Transverse colon (tissue), 4 donors: ENCODE results near the gene IGSF21. TPM values are rescaled to one million over a fixed set of nuclear protein-coding genes. Genes with fewer than 3 reads are reported as not detected.

ENCODE experiments used
- DNase-seq: peaks from one replicate; pipeline ENCODE4 v3.0.0-alpha.2; 2019
- H3K27ac ChIP-seq, 4 donors: fragments of 200-600 bp; sonication (generic); 2 replicates each; pipeline ENCODE4 v1.5.1; 2016 to 2018; ENCODE audit warnings: inconsistent platforms in 4 of 4
- H3K27me3 ChIP-seq: fragments of 200-600 bp; sonication (generic); 2 replicates; pipeline ENCODE4 v1.5.1; 2017; ENCODE audit warnings: inconsistent platforms
- H3K36me3 ChIP-seq, 4 donors: fragments of 200-600 bp; sonication (generic); 2 replicates each; pipeline ENCODE4 v1.5.1; 2017 to 2019; ENCODE audit warnings: inconsistent platforms in 4 of 4
- H3K4me1 ChIP-seq, 4 donors: fragments of 200-600 bp; sonication (generic); 2 replicates each; pipeline ENCODE4 v1.5.1; 2017 to 2020; ENCODE audit warnings: inconsistent platforms in 4 of 4
- H3K4me3 ChIP-seq, 4 donors: fragments of 200-600 bp; sonication (generic); 1 replicate in 1 of 4; 2 replicates in 3 of 4; pipeline versions ENCODE4 v1.5.1 to v1.6.1; 2017 to 2019; ENCODE audit warnings: inconsistent platforms in 4 of 4
- H3K9me3 ChIP-seq, 2 donors: fragments of 200-600 bp; sonication (generic); 2 replicates each; pipeline ENCODE4 v1.5.1; 2017 to 2019; ENCODE audit warnings: inconsistent platforms in 2 of 2
- EP300 ChIP-seq: sonication (generic); formaldehyde crosslinking; IDR thresholded peaks from one replicate; pipeline ENCODE4 v1.6.1; 2017; ENCODE audit warnings: antibody characterized with exemption, low read depth
- POLR2A ChIP-seq: fragments of 450-650 bp; IDR thresholded peaks from one replicate; pipeline ENCODE4 v1.6.1; 2016; ENCODE audit warnings: antibody characterized with exemption, mild to moderate bottlenecking, moderate library complexity
- POLR2AphosphoS5 ChIP-seq, 3 donors: sonication (generic); formaldehyde crosslinking; IDR thresholded peaks; one replicate each; pipeline ENCODE4 v1.6.1; 2016; ENCODE audit warnings: antibody characterized with exemption in 3 of 3
- WGBS, 2 donors: methylation state at CpG; one replicate each; pipeline ENCODE4 v1.1.5; 2018; ENCODE audit warnings: low coverage in 1 of 2; 5-methylcytosine and 5-hydroxymethylcytosine counted together
- in situ Hi-C, 4 donors: fragments of 200-750 bp; cut with MboI; loops; one replicate each; pipeline versions ENCODE4 v1.15.0 to v1.15.1; 2017; ENCODE audit warnings: low sequenced_read_pairs in 3 of 4, low pct_ligation_motif_present in 1 of 4, low pct_unique_long_range_greater_than_20kb in 1 of 4
- intact Hi-C: fragments of 100-400 bp; cut with DNase I; formaldehyde crosslinking; loops from one replicate; pipeline ENCODE4 v1.15.1; 2023; ENCODE audit warnings: low total_unique reads
- total RNA-seq, 4 donors: library from RNA; depleted of rRNA; stranded (reverse); fragments of >200 nt; gene quantifications; one replicate each; pipeline ENCODE4 v1.1.0, GENCODE V29; 2016
- TF ChIP-seq, protein P1 (sequence below), 5 experiments: fragments of 200-600 bp in 3 of 5; fragments of 450-650 bp in 2 of 5; sonication (generic) in 3 of 5; IDR thresholded peaks; 1 replicate in 2 of 5; 2 replicates in 3 of 5; pipeline ENCODE4 v1.5.1; 2016 to 2017; ENCODE audit warnings: antibody characterized with exemption in 5 of 5, inconsistent platforms in 3 of 5, mild to moderate bottlenecking in 2 of 5, moderate library complexity in 1 of 5

The IGSF21 gene
- total RNA-seq, 4 donors from 2014 or later, result 1.1 to 6.8 (median 1.6) TPM; not detected in 1

DNA sequence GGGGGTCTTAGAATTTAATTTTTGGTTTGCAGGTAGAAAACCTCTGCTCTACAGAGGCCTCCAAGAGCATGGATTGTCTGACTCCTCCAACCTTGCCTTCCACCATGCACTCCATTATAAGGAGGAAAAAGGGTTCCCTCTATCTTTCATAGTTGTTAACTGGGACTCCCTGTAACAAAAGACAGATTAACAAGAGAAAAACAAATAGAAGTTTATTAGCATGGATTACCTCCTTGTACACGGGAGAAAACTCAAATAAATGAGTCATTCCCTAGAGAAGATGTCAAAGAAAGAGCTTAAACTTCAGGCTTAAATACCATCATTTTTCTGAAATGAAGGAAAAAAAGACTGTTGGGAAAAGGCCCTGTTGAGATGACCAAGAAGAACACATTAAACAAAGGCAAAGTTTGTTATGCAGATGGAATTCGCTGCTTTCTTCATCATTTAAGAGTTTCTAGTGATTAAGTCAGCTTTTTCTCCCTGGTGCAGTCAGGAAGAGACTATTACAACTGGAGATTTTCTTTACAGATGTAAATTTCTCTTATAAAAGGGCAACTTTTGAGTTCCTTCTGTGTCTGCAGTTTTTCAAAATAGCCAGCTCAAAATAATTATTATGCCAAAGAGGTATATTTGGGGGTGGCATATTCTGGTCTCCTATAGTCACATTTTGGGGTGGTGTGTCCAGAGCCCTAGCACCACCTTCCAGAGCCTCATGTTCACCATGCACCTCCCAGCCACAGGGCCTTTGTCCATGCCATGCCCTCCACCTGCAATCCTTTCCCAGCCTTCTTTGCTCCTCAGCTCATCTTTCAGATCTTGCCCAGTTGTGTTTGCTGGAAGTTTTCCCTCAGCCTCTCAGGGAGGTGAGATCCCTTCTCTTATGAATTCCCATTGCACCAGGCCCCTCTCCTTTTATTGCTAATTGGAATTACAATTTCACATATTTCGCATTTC is 310.0 kb downstream of the IGSF21 start:
- WGBS, 2 donors, result 58 to 67% methylated on average over 3 of the region's 3 CpGs
- Histone ChIP-seq H3K4me3 (no peak overlapping the region), H3K27me3 (no peaks in the 10 kb centered on the region), H3K4me1 (peaks cover 0 to 6% (median 2%) of the 10 kb centered on the region in 4 donors), H3K36me3 (no peaks in the 10 kb centered on the region), H3K27ac (no peak overlapping the region), H3K9me3 (peaks cover 0 to under 1% of the 10 kb centered on the region in 2 donors)
- intact Hi-C loops (no loop called here), in situ Hi-C loops (no loop called here)
- no peak for TF ChIP-seq EP300
- TF ChIP-seq, protein P1, sequence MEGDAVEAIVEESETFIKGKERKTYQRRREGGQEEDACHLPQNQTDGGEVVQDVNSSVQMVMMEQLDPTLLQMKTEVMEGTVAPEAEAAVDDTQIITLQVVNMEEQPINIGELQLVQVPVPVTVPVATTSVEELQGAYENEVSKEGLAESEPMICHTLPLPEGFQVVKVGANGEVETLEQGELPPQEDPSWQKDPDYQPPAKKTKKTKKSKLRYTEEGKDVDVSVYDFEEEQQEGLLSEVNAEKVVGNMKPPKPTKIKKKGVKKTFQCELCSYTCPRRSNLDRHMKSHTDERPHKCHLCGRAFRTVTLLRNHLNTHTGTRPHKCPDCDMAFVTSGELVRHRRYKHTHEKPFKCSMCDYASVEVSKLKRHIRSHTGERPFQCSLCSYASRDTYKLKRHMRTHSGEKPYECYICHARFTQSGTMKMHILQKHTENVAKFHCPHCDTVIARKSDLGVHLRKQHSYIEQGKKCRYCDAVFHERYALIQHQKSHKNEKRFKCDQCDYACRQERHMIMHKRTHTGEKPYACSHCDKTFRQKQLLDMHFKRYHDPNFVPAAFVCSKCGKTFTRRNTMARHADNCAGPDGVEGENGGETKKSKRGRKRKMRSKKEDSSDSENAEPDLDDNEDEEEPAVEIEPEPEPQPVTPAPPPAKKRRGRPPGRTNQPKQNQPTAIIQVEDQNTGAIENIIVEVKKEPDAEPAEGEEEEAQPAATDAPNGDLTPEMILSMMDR (IDR thresholded peaks at IDR 0.05), result no peak
- TF ChIP-seq POLR2A, result no peak
- no peak for TF ChIP-seq POLR2AphosphoS5 (IDR thresholded peaks at IDR 0.05)
- no peak for DNase-seq

DNA sequence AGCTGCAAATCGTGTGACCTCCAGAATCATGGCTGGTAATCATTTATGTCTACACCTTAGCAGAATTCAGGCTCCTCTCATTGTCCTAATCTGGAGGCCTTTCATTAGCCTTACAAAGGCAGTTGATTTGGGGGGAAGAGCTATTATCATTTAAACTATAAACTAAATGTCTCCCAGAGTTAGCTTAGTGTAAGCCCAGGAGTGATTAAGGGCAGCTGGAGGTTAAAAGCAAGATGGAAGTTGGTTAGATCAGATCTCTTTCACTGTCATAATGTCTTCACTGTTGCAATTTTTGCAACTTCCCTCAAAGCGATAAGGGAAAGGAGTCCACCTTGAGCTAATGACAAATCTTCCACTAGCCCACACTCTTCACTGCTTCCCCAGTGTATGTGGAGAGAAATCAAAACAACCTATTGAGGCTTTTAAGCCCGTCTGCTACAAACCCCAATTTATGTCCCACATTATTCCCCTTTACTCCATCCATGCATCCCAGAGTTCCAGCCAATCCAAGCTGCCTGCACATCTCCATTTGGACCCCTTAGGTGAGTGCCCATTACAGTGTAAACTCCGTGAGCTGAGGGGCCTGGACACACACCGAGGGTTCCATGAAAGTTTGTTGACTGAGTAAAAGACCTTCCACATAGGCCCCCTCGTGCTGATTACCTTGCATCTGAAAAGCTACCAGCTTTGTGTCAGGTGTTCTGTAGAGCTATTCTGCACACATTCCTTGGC is 311.7 kb downstream of the IGSF21 start:
- Histone ChIP-seq H3K4me1 (peaks cover 0 to 4% (median under 1%) of the 10 kb centered on the region in 4 donors), H3K27me3 (no peaks in the 10 kb centered on the region), H3K27ac (no peak overlapping the region), H3K9me3 (no peaks in the 10 kb centered on the region), H3K36me3 (no peaks in the 10 kb centered on the region), H3K4me3 (no peak overlapping the region)
- DNase-seq, result no peak
- intact Hi-C loops, result no loop called here
- TF ChIP-seq, protein P1 (IDR thresholded peaks at IDR 0.05), result no peak
- TF ChIP-seq EP300 (no peak), POLR2AphosphoS5 (IDR thresholded peaks at IDR 0.05) (no peak), POLR2A (no peak)
- in situ Hi-C loops, result no loop called here
- 77 to 80% methylated on average over 2 to 6 of the region's 6 CpGs for WGBS, 2 donors

DNA sequence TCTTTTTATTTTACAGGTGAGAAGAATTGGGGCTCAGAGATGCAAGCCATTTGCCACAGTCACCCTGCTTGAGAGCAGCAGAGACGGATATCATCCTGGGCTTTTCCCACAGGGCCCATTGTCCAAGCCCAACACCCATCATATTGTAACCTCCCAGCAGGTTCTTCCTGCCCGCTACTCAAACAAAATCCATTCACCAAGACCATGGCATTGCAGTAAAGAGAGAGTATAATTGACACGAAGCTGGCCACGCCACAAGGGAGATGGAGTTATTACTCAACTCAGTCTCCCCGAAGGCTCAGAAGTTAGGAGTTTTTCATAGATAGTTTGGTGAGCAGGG is 312.2 kb downstream of the IGSF21 start:
- Histone ChIP-seq H3K4me3 (no peak overlapping the region), H3K27ac (no peak overlapping the region), H3K36me3 (no peaks in the 10 kb centered on the region), H3K9me3 (no peaks in the 10 kb centered on the region), H3K27me3 (no peaks in the 10 kb centered on the region), H3K4me1 (no peaks in the 10 kb centered on the region)
- intact Hi-C loops, result no loop called here
- no peak for TF ChIP-seq POLR2AphosphoS5 (IDR thresholded peaks at IDR 0.05)
- no peak for TF ChIP-seq EP300
- TF ChIP-seq, protein P1 (IDR thresholded peaks at IDR 0.05), result no peak
- no peak for TF ChIP-seq POLR2A
- WGBS, 2 donors, result 82% methylated on average over 5 of the region's 5 CpGs; no CpG with 5 or more reads in 1 of the 2 donors
- DNase-seq, result no peak
- in situ Hi-C loops, result no loop called here

DNA sequence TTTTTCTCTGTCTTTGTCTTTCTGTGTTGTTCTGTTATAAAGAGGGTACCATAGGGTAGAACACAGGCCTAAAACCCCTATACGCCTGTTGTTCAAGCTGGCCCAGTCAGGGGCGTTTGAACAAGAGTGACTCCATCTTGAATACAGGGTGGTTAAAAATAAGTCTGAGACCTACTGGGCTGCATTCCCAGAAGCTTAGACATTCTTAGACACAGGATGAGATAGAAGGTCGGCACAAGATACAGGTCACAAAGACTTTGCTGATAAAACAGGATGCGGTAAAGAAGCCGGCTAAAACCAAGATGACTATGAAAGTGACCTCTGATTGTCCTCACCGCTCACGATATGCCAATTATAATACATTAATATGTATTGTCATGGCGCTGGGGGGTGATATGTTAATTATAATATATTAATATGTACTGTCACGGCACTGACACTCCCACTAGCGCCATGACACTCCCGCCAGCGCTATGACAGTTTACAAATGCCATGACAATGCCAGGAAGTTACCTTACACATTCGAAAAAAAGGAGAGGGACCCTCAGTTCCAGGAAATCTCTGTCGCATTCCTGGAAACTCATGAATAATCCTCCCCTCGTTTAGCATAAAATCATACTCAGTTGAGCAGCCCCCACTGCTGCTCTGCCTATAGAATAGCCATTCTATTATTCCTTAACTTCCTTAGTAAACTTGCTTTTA is 314.6 kb downstream of the IGSF21 start:
- intact Hi-C loops (no loop called here), in situ Hi-C loops (no loop called here)
- Histone ChIP-seq H3K27me3 (peaks cover 6% of the 10 kb centered on the region), H3K4me3 (no peak overlapping the region), H3K27ac (no peak overlapping the region), H3K4me1 (no peaks in the 10 kb centered on the region), H3K36me3 (no peaks in the 10 kb centered on the region), H3K9me3 (peaks cover 7 to 8% of the 10 kb centered on the region in 2 donors)
- no peak for DNase-seq
- WGBS, 2 donors, result 81% methylated on average over 14 to 15 of the region's 15 CpGs
- TF ChIP-seq POLR2AphosphoS5 (IDR thresholded peaks at IDR 0.05) (no peak), EP300 (no peak), POLR2A (no peak)
- TF ChIP-seq, protein P1 (IDR thresholded peaks at IDR 0.05), result no peak
